Loucy (cell line): ENCODE results near the gene ASH1L.

ENCODE experiments used
- CTCF ChIP-seq: fragments of 200-600 bp; sonication (generic); conservative IDR thresholded peaks from 2 replicates; pipeline ENCODE4 v1.5.1; 2014; ENCODE audit warnings: mild to moderate bottlenecking, antibody characterized with exemption, low read length
- EZH2phosphoT487 ChIP-seq: fragments of 200-600 bp; IDR thresholded peaks from 2 replicates; pipeline ENCODE4 v1.6.1; 2018; ENCODE audit warnings: antibody characterized with exemption, mild to moderate bottlenecking, moderate library complexity, borderline replicate concordance

- TF ChIP-seq CTCF (peak; percentile 61), EZH2phosphoT487 (no peak)
Measured at GRCh38 chr1:155307247-155307740, 255.3 kb downstream of the ASH1L start.
